GM06990 (cell line): ENCODE results near the gene IGF2BP1.

ENCODE experiments used
- DNase-seq: peaks from one replicate; pipeline ENCODE4 v3.0.0-alpha.2; 2011; ENCODE audit not compliant: insufficient read length; ENCODE audit errors: extremely low read depth
- H3K27me3 ChIP-seq: replicated peaks from 2 replicates; pipeline ENCODE4 v1.6.0; 2011; ENCODE audit warnings: low read length; ENCODE audit not compliant: control insufficient read depth, insufficient read depth
- H3K36me3 ChIP-seq: 2 replicates; pipeline ENCODE4 v1.5.1; 2011; ENCODE audit warnings: low read length; ENCODE audit not compliant: control insufficient read depth, insufficient read depth
- H3K4me3 ChIP-seq: replicated peaks from 2 replicates; pipeline ENCODE4 v1.5.1; 2011; ENCODE audit warnings: low read depth, mild to moderate bottlenecking, control low read depth, low read length
- CTCF ChIP-seq: IDR thresholded peaks from 2 replicates; pipeline ENCODE4 v1.5.1; 2011; ENCODE audit warnings: low read length, control low read depth, mild to moderate bottlenecking, inconsistent platforms; ENCODE audit not compliant: insufficient read depth, poor library complexity, severe bottlenecking

The IGF2BP1 gene

DNA sequence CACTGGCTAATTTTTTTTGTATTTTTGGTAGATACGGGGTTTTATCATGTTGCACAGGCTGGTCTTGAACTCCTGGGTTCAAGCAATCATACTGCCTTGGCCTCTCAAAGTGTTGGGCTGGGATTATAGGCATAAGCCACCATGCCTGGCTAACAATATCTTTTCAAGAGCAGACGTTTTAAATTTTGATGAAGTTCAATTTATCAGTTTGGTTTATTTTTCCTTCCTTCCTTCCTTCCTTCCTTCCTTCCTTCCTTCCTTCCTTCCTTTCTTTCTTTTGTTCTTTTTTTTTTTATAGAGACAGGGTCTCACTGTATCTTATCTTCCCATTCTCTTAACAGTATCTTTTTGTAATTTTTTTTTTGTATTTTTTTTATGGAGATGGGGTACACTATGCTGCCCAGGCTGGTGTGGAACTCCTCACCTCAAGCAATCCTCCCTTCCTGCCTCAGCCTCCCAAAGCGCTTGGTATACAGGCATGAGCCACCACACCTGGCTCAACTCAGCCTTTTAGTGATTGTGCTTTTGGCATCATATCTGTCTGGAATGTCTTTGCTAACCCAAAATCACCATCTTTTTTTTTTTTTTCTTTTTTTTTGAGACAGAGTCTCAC lies 15.2 kb upstream of the IGF2BP1 start:
- H3K4me3 ChIP-seq, result no peak overlapping the region
- H3K27me3 ChIP-seq, result no peaks in the 10 kb centered on the region; the same call in 1 of the 2 replicates
- no peaks in the 10 kb centered on the region for H3K36me3 ChIP-seq
- DNase-seq, result no peak
- TF ChIP-seq CTCF, result no peak

GRCh38 chr17:48985436-48986245 lies 11.5 kb upstream of the IGF2BP1 start:
- Histone ChIP-seq H3K27me3 (peaks cover 3% of the 10 kb centered on the region; the same call in 1 of the 2 replicates), H3K36me3 (no peaks in the 10 kb centered on the region), H3K4me3 (no peak overlapping the region)
- DNase-seq, result no peak
- no peak for TF ChIP-seq CTCF

GRCh38 chr17:48989100-48989499 lies 8.1 kb upstream of the IGF2BP1 start:
- no peak overlapping the region for H3K4me3 ChIP-seq
- no peak for TF ChIP-seq CTCF
- no peak for DNase-seq
- no peaks in the 10 kb centered on the region for H3K36me3 ChIP-seq
- peaks cover 3% of the 10 kb centered on the region; the same call in 1 of the 2 replicates for H3K27me3 ChIP-seq

DNA sequence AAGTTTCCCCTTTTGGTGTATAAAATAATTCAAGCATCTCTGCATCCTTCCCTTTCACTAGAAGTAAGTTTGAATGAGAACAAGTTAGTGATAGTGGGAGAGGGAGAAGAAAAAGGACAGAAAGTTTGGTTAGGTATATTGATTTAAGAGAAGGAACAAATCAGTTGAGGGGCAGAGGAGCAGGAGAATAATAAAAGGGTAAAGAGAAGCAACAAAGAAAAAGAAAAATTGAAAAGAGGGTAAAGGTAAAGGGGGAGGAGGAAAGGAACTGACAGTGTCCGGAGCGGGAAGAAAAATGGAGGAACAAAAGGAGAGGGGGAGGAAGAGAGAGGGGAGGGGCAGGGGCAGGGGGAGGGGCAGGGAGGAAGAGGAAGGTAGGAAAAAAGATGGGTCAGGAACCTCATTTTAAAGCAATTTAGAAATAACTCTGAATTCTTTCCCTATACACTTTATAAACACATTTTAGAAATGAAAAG lies 6.3 kb upstream of the IGF2BP1 start:
- peaks cover 3% of the 10 kb centered on the region; the same call in 1 of the 2 replicates for H3K27me3 ChIP-seq
- H3K36me3 ChIP-seq, result no peaks in the 10 kb centered on the region
- no peak overlapping the region for H3K4me3 ChIP-seq
- no peak for DNase-seq
- TF ChIP-seq CTCF, result no peak

DNA sequence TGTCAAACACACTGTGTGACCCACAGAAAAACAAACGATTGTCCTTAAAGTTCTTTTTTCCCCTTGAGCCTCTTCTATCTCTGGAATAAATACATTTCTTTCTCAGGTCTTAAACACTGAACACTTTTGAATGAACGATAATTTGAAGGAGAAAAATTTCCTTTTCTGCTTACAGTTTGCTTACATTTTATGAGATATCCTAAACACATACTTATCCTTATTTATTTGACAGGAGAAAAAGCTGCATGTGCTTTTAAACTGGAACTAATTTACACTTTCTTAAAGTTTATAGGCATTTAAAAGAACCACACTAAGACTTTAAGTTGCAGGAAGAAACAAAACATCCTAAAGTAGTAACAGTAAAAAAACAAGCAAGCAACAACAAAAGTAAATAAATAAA lies 4.7 kb upstream of the IGF2BP1 start:
- Histone ChIP-seq H3K4me3 (no peak overlapping the region), H3K36me3 (no peaks in the 10 kb centered on the region), H3K27me3 (peaks cover 6% of the 10 kb centered on the region; the same call in 1 of the 2 replicates)
- TF ChIP-seq CTCF, result no peak
- DNase-seq, result no peak
